Choroid plexus epithelial cell (primary cell): ENCODE measurements around the gene NPPC.
"Not testable (repeated sequence)": the region's sequence is repeated elsewhere in the genome, so short reads cannot be mapped to it uniquely, and the experiment has no call there.

Source experiments
- DNase-seq: peaks from one replicate; pipeline ENCODE4 v3.0.0-alpha.2; 2010; ENCODE audit warnings: low read depth
- H3K4me3 ChIP-seq: 2 replicates; pipeline ENCODE4 v1.5.1; 2011; ENCODE audit warnings: low read depth, mild to moderate bottlenecking, control low read depth, low read length, moderate library complexity
- TF ChIP-seq, protein P1 (sequence below): conservative IDR thresholded peaks from 2 replicates; pipeline ENCODE4 v1.5.1; 2011; ENCODE audit warnings: low read depth, mild to moderate bottlenecking, control low read depth, inconsistent platforms, low read length, moderate library complexity

NPPC gene

DNA sequence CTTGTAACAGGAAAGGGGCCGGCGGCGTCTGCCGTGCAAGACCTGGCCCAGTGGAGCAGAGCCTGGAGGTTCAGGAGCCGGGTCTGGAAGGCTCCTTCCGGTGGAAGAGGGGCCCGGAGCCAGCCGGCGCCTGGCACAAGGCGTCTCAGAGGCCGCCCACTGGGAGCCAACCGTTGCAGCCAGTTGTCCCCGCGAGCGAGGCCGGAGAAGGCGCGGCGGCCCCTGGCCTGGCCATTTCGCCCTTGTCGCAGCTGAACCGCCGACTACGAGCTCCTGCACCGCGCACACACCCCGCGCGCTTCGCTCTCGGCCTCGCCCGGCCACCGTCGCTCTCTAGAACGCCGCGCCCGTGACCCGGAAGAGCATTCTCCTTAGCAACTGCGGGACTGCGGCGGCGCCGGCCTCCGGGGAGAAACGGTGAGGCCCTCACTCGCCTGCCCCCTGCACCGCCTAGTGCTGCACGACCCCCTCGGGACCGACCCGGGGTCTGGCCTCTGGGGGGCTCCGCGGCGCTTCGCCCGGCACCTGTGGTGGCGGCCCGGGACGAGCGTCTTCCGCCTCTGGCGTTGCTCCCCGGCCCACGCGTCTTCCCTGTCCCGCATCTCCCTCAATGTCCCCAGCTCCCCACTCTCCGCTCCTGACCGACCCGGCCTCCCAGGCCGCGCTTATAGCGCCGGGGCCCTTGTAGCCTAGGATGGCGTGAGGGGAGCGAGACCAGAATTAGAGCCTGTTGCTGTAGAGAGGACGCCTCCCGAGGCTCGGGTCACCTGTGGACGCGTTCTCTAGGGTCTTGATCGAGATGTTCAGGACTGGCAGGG lies 35.4 kb upstream of the NPPC start, which contains the start of gene DIS3L2:
Gene DIS3L2, plus strand, starts transcription at position 365 of the 818 bp plus-strand sequence. CDS start 53,215 bp downstream, outside the sequence.
- TF ChIP-seq, protein P1, sequence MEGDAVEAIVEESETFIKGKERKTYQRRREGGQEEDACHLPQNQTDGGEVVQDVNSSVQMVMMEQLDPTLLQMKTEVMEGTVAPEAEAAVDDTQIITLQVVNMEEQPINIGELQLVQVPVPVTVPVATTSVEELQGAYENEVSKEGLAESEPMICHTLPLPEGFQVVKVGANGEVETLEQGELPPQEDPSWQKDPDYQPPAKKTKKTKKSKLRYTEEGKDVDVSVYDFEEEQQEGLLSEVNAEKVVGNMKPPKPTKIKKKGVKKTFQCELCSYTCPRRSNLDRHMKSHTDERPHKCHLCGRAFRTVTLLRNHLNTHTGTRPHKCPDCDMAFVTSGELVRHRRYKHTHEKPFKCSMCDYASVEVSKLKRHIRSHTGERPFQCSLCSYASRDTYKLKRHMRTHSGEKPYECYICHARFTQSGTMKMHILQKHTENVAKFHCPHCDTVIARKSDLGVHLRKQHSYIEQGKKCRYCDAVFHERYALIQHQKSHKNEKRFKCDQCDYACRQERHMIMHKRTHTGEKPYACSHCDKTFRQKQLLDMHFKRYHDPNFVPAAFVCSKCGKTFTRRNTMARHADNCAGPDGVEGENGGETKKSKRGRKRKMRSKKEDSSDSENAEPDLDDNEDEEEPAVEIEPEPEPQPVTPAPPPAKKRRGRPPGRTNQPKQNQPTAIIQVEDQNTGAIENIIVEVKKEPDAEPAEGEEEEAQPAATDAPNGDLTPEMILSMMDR: no peak
- H3K4me3 ChIP-seq: peak within 1 kb of the TSS; percentile 94
- DNase-seq: peak; percentile 81

DNA sequence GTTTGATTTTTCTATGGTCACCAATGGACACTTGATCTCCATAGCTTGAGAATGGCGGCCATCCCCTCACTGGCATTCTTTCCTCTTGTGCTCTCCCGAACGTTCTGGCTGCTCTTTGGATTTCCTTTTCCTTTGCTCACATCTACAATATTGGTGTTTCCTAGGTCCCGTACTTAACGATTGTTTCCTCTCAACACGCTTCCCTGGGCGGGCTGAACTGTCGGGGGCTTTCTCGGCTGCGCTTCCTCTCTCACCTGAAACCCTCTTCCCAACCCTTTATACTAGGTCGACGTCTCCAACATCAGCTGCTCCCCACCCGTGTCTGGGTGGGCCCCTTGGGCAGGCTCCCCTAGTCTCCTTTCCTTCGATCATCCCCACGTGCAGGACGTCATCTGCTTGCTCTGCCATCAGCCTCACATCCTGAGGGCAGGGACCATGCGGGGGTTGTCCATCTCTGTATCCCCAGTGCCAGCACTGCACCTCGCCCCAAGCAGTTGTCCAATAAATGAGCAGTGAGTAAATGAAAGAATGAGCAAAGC lies 34.7 kb upstream of the NPPC start:
- H3K4me3 ChIP-seq: peak overlapping the region; percentile 94
- no peak for DNase-seq
- TF ChIP-seq, protein P1: no peak

DNA sequence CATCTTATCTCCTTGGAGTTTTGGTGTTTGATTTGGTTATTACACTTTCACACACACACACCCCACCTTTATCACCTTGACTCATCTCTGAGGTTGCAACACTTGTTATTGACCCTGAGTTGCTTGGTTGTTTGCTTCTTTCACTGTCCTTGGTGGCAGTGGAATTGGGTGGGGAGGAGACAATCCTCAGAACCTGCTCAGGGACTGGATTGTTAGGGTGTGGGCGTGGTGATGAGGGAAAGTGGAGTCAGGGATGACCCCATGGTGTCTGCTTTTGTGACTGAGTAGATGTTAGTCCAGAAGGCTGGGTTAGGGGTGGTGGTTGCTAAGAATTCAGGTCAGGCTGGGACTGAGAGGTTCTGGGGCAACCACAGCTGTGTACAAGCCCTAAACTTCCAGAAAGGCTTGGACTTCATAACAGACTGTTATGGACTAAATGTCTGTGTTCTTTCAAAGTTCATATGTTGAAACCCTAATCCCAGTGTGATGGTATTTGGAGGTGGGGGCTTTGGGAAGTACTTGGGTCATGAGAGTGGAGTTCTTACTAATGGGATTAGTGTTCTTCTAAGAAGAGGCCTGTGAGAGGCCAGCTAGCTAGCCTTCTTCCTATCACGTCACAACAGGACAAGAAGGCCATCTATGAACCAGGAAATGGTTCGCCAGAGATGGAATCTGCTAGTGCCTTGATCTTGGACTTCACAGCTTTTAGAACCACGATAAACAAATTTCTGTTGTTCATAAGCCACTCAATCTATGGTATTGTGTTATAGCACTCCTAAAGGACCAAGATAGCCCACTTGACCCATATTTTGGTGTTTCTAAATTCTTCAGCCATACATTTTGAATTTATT lies 31.9 kb upstream of the NPPC start:
- TF ChIP-seq, protein P1: no peak
- DNase-seq: no peak
- H3K4me3 ChIP-seq: no peak overlapping the region

DNA sequence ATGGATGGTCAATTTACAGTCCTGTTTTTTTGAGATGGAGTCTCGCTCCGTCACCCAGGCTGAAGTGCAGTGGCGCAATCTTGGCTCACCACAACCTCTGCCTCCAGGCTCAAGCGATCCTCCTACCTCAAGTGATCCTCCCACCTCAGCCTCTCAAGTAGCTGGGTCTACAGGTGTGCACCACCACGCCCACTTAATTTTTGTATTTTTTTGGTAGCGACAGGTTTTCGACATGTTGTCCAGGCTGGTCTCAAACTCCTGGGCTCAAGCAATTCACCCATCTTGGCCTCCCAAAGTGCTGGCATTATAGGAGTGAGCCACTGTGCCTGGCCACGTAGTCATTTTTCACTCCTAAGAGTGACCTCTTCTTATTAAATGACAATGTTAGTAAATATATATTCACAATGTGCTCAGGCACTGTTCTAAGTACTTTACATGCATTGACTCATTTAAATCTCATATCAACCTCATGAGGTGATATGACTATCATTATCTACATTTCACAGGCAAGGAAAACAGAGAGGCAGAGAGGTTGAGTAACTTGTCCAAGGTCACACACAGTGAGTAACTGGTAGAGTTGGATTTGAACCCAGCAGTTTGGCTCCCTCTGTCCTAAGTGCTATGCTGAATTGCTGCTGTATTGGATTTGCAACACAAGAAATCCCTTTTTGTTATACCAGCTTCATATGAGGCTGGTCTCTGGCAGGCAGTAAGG lies 29.7 kb upstream of the NPPC start:
- no peak for DNase-seq
- no peak overlapping the region for H3K4me3 ChIP-seq
- TF ChIP-seq, protein P1: no peak

- H3K4me3 ChIP-seq: no peak overlapping the region
- DNase-seq: no peak
- TF ChIP-seq, protein P1: no peak
Observed at GRCh38 chr2:231951452-231952035, 25.3 kb upstream of the NPPC start.

- TF ChIP-seq, protein P1: no peak
- no peak for DNase-seq
- H3K4me3 ChIP-seq: no peak overlapping the region
Observed at GRCh38 chr2:231947694-231948093, 21.5 kb upstream of the NPPC start.

DNA sequence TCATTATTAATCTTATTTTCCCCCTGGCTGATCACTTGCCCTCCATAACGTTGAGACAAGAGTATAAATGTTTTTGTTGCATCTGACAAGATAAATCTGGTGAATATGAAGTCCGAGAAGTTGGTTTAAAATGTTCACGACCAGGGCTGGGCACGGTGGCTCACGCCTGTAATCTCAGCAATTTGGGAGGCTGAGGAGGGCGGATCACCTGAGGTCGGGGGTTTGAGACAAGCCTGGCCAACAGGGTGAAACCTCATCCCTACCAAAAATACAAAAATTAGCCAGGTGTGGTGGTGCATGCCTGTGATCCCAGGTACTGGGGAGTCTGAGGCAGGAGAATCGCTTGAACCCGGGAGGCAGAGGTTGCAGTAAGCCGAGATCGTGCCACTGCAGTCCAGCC lies 20.9 kb upstream of the NPPC start:
- H3K4me3 ChIP-seq, DNase-seq: not testable (repeated sequence)
